DND-41 (cell line): Measurements from ENCODE around the gene SAMD4A.
A peak's percentile ranks its signal among the peaks of the same experiment; 100 is the strongest.

Experiments used
- ATAC-seq: fragments of 200-7000 bp; cut with Tn5 transposase; 3 replicates; pipeline ENCODE4 v1.9.1; 2021; ENCODE audit warnings: low read depth; ENCODE audit not compliant: insufficient read depth
- DNase-seq: peaks from one replicate; pipeline ENCODE4 v3.0.0-alpha.2; 2020
- H2AFZ ChIP-seq: 2 replicates; pipeline ENCODE4 v1.6.0; 2012; ENCODE audit warnings: low read depth, low read length
- H3K27ac ChIP-seq: 2 replicates; pipeline ENCODE4 v1.5.1; 2012; ENCODE audit warnings: low read length, inconsistent platforms
- H3K27me3 ChIP-seq: fragments of 200-600 bp; sonication (generic); 2 replicates; pipeline ENCODE4 v1.6.0; 2012; ENCODE audit warnings: low read length, mild to moderate bottlenecking, inconsistent platforms; ENCODE audit not compliant: insufficient read depth, poor library complexity
- H3K36me3 ChIP-seq: 2 replicates; pipeline ENCODE4 v1.5.1; 2012; ENCODE audit warnings: low read length, inconsistent platforms; ENCODE audit not compliant: insufficient read depth
- H3K4me1 ChIP-seq: 2 replicates; pipeline ENCODE4 v1.5.1; 2012; ENCODE audit warnings: mild to moderate bottlenecking, low read length; ENCODE audit not compliant: insufficient read depth
- H3K4me2 ChIP-seq: 2 replicates; pipeline ENCODE4 v1.6.0; 2012; ENCODE audit warnings: mild to moderate bottlenecking, moderate library complexity, low read length, inconsistent platforms; ENCODE audit not compliant: insufficient read depth
- H3K4me3 ChIP-seq, 2 experiments: fragments of 200-600 bp in 1 of 2; shearing (Covaris generic) in 1 of 2; 2 replicates each; pipeline ENCODE4 v1.5.1; 2012 to 2016; ENCODE audit warnings: inconsistent platforms in 2 of 2, low read length in 2 of 2, mild to moderate bottlenecking in 2 of 2, low read depth in 1 of 2, moderate library complexity in 1 of 2
- H3K79me2 ChIP-seq: 2 replicates; pipeline ENCODE4 v1.6.0; 2012; ENCODE audit warnings: low read length, inconsistent platforms; ENCODE audit not compliant: insufficient read depth
- H3K9ac ChIP-seq: 2 replicates; pipeline ENCODE4 v1.6.0; 2012; ENCODE audit warnings: low read depth, mild to moderate bottlenecking, inconsistent platforms, low read length, moderate library complexity
- H3K9me3 ChIP-seq: 2 replicates; pipeline ENCODE4 v1.5.1; 2012; ENCODE audit warnings: low read length, moderate library complexity, mild to moderate bottlenecking, inconsistent platforms; ENCODE audit not compliant: insufficient read depth, severe bottlenecking
- H4K20me1 ChIP-seq: 2 replicates; pipeline ENCODE4 v1.6.0; 2012; ENCODE audit warnings: low read length; ENCODE audit not compliant: insufficient read depth
- CTCF ChIP-seq: IDR thresholded peaks from 2 replicates; pipeline ENCODE4 v1.5.1; 2012; ENCODE audit warnings: borderline replicate concordance, low read length, moderate library complexity, mild to moderate bottlenecking; ENCODE audit not compliant: poor library complexity, severe bottlenecking; ENCODE audit errors: extremely low read depth
- EZH2 ChIP-seq: IDR thresholded peaks from 3 replicates; pipeline ENCODE4 v1.6.1; 2012; ENCODE audit warnings: borderline replicate concordance, low read depth, mild to moderate bottlenecking, moderate library complexity, low read length, inconsistent platforms; ENCODE audit not compliant: severe bottlenecking

The SAMD4A gene

GRCh38 chr14:54776361-54777001 is 209.6 kb downstream of the SAMD4A start:
- Histone ChIP-seq H3K27ac (no peak overlapping the region), H3K79me2 (no peaks in the 10 kb centered on the region), H3K9ac (no peak overlapping the region), H2AFZ (no peak overlapping the region), H3K9me3 (no peaks in the 10 kb centered on the region), H3K4me1 (peaks cover 33% of the 10 kb centered on the region), H3K4me3 (no peak overlapping the region), H4K20me1 (no peaks in the 10 kb centered on the region), H3K4me2 (peak overlapping the region; percentile 43), H3K27me3 (peaks cover 33% of the 10 kb centered on the region), H3K36me3 (no peaks in the 10 kb centered on the region)
- peak; percentile 31 for DNase-seq
- no peak for ATAC-seq
- no peak for TF ChIP-seq EZH2
- TF ChIP-seq CTCF: no peak

- Histone ChIP-seq H3K9ac (no peak overlapping the region), H3K4me1 (peaks cover 30% of the 10 kb centered on the region), H3K9me3 (no peaks in the 10 kb centered on the region), H3K36me3 (no peaks in the 10 kb centered on the region), H4K20me1 (no peaks in the 10 kb centered on the region), H3K4me3 (no peak overlapping the region), H3K4me2 (no peak overlapping the region), H3K27me3 (peaks cover 39% of the 10 kb centered on the region), H3K27ac (no peak overlapping the region), H2AFZ (no peak overlapping the region), H3K79me2 (no peaks in the 10 kb centered on the region)
- no peak for TF ChIP-seq EZH2
- no peak for TF ChIP-seq CTCF
- DNase-seq (no peak), ATAC-seq (no peak)
Measured at GRCh38 chr14:54777395-54777794, 210.5 kb downstream of the SAMD4A start.

GRCh38 chr14:54778618-54779345 is 211.9 kb downstream of the SAMD4A start:
- Histone ChIP-seq H3K4me3 (no peak overlapping the region), H4K20me1 (no peaks in the 10 kb centered on the region), H3K27me3 (peaks cover 39% of the 10 kb centered on the region), H3K79me2 (no peaks in the 10 kb centered on the region), H3K4me2 (no peak overlapping the region), H3K9me3 (no peaks in the 10 kb centered on the region), H2AFZ (no peak overlapping the region), H3K27ac (no peak overlapping the region), H3K4me1 (peaks cover 16% of the 10 kb centered on the region), H3K9ac (no peak overlapping the region), H3K36me3 (no peaks in the 10 kb centered on the region)
- no peak for ATAC-seq
- DNase-seq: no peak
- TF ChIP-seq EZH2 (no peak), CTCF (no peak)
